K562 (cell line): ENCODE results near the gene KCNH2. TPM values are rescaled to one million over a fixed set of nuclear protein-coding genes. Genes with fewer than 3 reads are reported as not detected.

Experiments
- ATAC-seq: fragments of 200-7000 bp; cut with Tn5 transposase; 3 replicates; pipeline ENCODE4 v1.9.1; 2020; ENCODE audit warnings: moderate library complexity
- BruUV-seq: library from RNA; stranded (reverse); fragments of 400-500 nt; replicated peaks from 2 replicates; lab custom pipeline; 2021; lab: Mats Ljungman, UMichigan
- CTCF ChIA-PET: fragments of 300-600 bp; formaldehyde crosslinking; extraction: SDS; loops from one replicate; lab custom pipeline; 2021; ENCODE audit warnings: low intra/inter-chr PET ratio; lab: Yijun Ruan, JAX
- POLR2A ChIA-PET: fragments of 300-600, 350-650 bp; sonication (Branson Sonifier 250); formaldehyde crosslinking; extraction: SDS; loops from one replicate; lab custom pipeline; 2021; ENCODE audit warnings: antibody characterized with exemption, inconsistent platforms; lab: Yijun Ruan, JAX
- DNase-seq, 4 experiments: peaks; one replicate each; pipeline versions ENCODE4 v3.0.0 to v3.0.0-alpha.2; 2011 to 2018; ENCODE audit warnings: low spot score in 3 of 4, mixed read lengths in 3 of 4; ENCODE audit errors: extremely low read depth in 1 of 4
- FAIRE-seq: peaks from 2 replicates; lab custom pipeline; 2011; peaks lifted over from hg19 to GRCh38; lab: Jason Lieb, UNC
- H2AFZ ChIP-seq: 2 replicates; pipeline ENCODE4 v1.6.0; 2011; ENCODE audit warnings: low read depth, low read length, control low read depth, inconsistent platforms
- H3K27ac ChIP-seq: fragments of 200-600 bp; 3 replicates; pipeline ENCODE4 v1.8.0; 2011; ENCODE audit warnings: low read depth, mild to moderate bottlenecking, control low read depth, inconsistent platforms, low read length, moderate library complexity, mixed read lengths; ENCODE audit errors: extremely low read depth
- H3K27me3 ChIP-seq, 2 experiments: fragments of 300-600 bp in 1 of 2; 2 replicates in 1 of 2; 3 replicates in 1 of 2; pipeline versions ENCODE4 v1.6.0 to v1.8.0; 2011; ENCODE audit warnings: inconsistent platforms in 2 of 2, low read length in 2 of 2, mild to moderate bottlenecking in 1 of 2, mixed read lengths in 1 of 2, moderate library complexity in 1 of 2; ENCODE audit not compliant: control insufficient read depth in 2 of 2, insufficient read depth in 2 of 2
- H3K36me3 ChIP-seq: fragments of 300-600 bp; 3 replicates; pipeline ENCODE4 v1.8.0; 2011; ENCODE audit warnings: mild to moderate bottlenecking, low read length, inconsistent platforms; ENCODE audit not compliant: control insufficient read depth, insufficient read depth
- H3K4me1 ChIP-seq, 2 experiments: fragments of 200-600 bp in 1 of 2; replicated peaks in 1 of 2; 2 replicates in 1 of 2; 3 replicates in 1 of 2; pipeline versions ENCODE4 v1.5.1 to v1.8.0; 2011; ENCODE audit warnings: inconsistent platforms in 2 of 2, low read length in 2 of 2, mild to moderate bottlenecking in 1 of 2, mixed read lengths in 1 of 2, moderate library complexity in 1 of 2; ENCODE audit not compliant: control insufficient read depth in 2 of 2, insufficient read depth in 2 of 2
- H3K4me2 ChIP-seq: 2 replicates; pipeline ENCODE4 v1.6.1; 2011; ENCODE audit warnings: low read length, control low read depth, inconsistent platforms, mixed read lengths; ENCODE audit not compliant: insufficient read depth
- H3K4me3 ChIP-seq: fragments of 200-600 bp; sonication (generic), shearing (Covaris generic); 2 replicates; pipeline ENCODE4 v1.5.1; 2016; ENCODE audit warnings: control low read depth, inconsistent platforms
- H3K79me2 ChIP-seq: fragments of 200-600 bp; 3 replicates; pipeline ENCODE4 v1.8.0; 2011; ENCODE audit warnings: low read length, inconsistent platforms; ENCODE audit not compliant: control insufficient read depth, insufficient read depth
- H3K9ac ChIP-seq, 2 experiments: 2 replicates each; pipeline versions ENCODE4 v1.6.0 to v1.6.1; 2011; ENCODE audit warnings: low read depth in 2 of 2, low read length in 2 of 2, control low read depth in 1 of 2, inconsistent platforms in 1 of 2, mild to moderate bottlenecking in 1 of 2, mixed read lengths in 1 of 2; ENCODE audit not compliant: insufficient read depth in 1 of 2
- H3K9me1 ChIP-seq: one replicate; pipeline ENCODE4 v1.6.0; 2011; ENCODE audit warnings: inconsistent platforms, mild to moderate bottlenecking, low read length, moderate library complexity; ENCODE audit not compliant: control insufficient read depth, insufficient read depth
- H3K9me3 ChIP-seq: replicated peaks from 2 replicates; pipeline ENCODE4 v1.5.1; 2011; ENCODE audit warnings: low read depth, low read length, inconsistent platforms; ENCODE audit not compliant: control insufficient read depth, insufficient read depth
- H4K20me1 ChIP-seq: replicated peaks from 2 replicates; pipeline ENCODE4 v1.6.1; 2011; ENCODE audit warnings: low read length, inconsistent platforms, mixed read lengths; ENCODE audit not compliant: control insufficient read depth, insufficient read depth
- ELF1 ChIP-seq: fragments of 200-800 bp; sonication (Bioruptor generic); IDR thresholded peaks from 2 replicates; pipeline ENCODE4 v1.6.1; 2016; ENCODE audit warnings: missing genetic modification characterization, missing compliant biosample characterization
- ELF2 ChIP-seq: fragments of 250-450 bp; sonication (Bioruptor Pico); IDR thresholded peaks from 2 replicates; pipeline ENCODE4 v1.5.0; 2021; ENCODE audit warnings: mild to moderate bottlenecking
- ETV1 ChIP-seq: fragments of 450-650 bp; conservative IDR thresholded peaks from 2 replicates; pipeline ENCODE4 v1.6.1; 2016; ENCODE audit warnings: missing genetic modification characterization, control low read depth, low read depth, missing compliant biosample characterization
- ETV6 ChIP-seq, 3 experiments: fragments of 150-350 bp in 1 of 3; sonication (generic) in 1 of 3; formaldehyde crosslinking in 1 of 3; IDR thresholded peaks; 2 replicates each; pipeline versions ENCODE4 v1.6.1 to v1.8.0; 2014 to 2022; ENCODE audit warnings: borderline replicate concordance in 2 of 3, low read depth in 2 of 3, antibody characterized with exemption in 1 of 3, low read length in 1 of 3, mild to moderate bottlenecking in 1 of 3, missing genetic modification reagents in 1 of 3
- NCOR1 ChIP-seq: fragments of 450-650 bp; IDR thresholded peaks from 2 replicates; pipeline ENCODE4 v1.6.1; 2016; ENCODE audit warnings: mild to moderate bottlenecking, moderate library complexity
- NR4A1 ChIP-seq, 2 experiments: fragments of 250-450 bp in 1 of 2; fragments of 450-650 bp in 1 of 2; sonication (Bioruptor Pico) in 1 of 2; IDR thresholded peaks; 2 replicates each; pipeline versions ENCODE4 v1.4.0 to v1.6.1; 2016 to 2020; ENCODE audit warnings: mild to moderate bottlenecking in 2 of 2, missing compliant biosample characterization in 1 of 2, missing genetic modification characterization in 1 of 2, moderate library complexity in 1 of 2
- RCOR1 ChIP-seq, 2 experiments: IDR thresholded peaks; 2 replicates each; pipeline ENCODE4 v1.6.1; 2012; ENCODE audit warnings: low read depth in 2 of 2, low read length in 2 of 2, borderline replicate concordance in 1 of 2, improper control_type of control experiment in 1 of 2
- RFX7 ChIP-seq: fragments of 250-450 bp; sonication (Bioruptor Pico); IDR thresholded peaks from 2 replicates; pipeline ENCODE4 v1.5.1; 2021; ENCODE audit warnings: mild to moderate bottlenecking
- SMARCA4 ChIP-seq: fragments of 450-650 bp; IDR thresholded peaks from 2 replicates; pipeline ENCODE4 v1.6.1; 2016
- STAT5A ChIP-seq: IDR thresholded peaks from 2 replicates; pipeline ENCODE4 v1.6.1; 2012; ENCODE audit warnings: low read length, inconsistent platforms, borderline replicate concordance
- TEAD4 ChIP-seq, 2 experiments: sonication (generic) in 1 of 2; formaldehyde crosslinking in 1 of 2; IDR thresholded peaks; 2 replicates each; pipeline versions ENCODE4 v1.6.1 to v1.8.0; 2012 to 2022; ENCODE audit warnings: borderline replicate concordance in 1 of 2, inconsistent platforms in 1 of 2, low read length in 1 of 2, mild to moderate bottlenecking in 1 of 2, missing genetic modification reagents in 1 of 2
- ZNF75A ChIP-seq: fragments of 450-650 bp; formaldehyde crosslinking; IDR thresholded peaks from 2 replicates; pipeline ENCODE4 v1.4.0; 2020; ENCODE audit warnings: mild to moderate bottlenecking
- WGBS: fragments of 100-300 bp; shearing (Covaris generic); methylation state at CpG from one replicate; pipeline ENCODE4 v1.1.6; 2016; ENCODE audit warnings: low coverage, mixed read lengths; ENCODE audit not compliant: insufficient coverage; ENCODE audit errors: missing lambda C conversion rate; 5-methylcytosine and 5-hydroxymethylcytosine counted together
- in situ Hi-C: fragments of 300-500 bp; cut with MboI; formaldehyde crosslinking; loops from 4 replicates; pipeline ENCODE4 v1.15.0; 2018; ENCODE audit warnings: inconsistent platforms, mixed read lengths
- intact Hi-C: fragments of 100-400 bp; cut with micrococcal nuclease; formaldehyde crosslinking; loops from 2 replicates; pipeline ENCODE4 v1.14.2; 2022
- polyA plus RNA-seq, 8 experiments: library from polyadenylated mRNA; depleted of rRNA in 4 of 8; stranded (reverse) in 5 of 8; unstranded in 3 of 8; fragments of >200 nt; fragmentation: Nextera tagmentation in 2 of 8; fragmentation: Illumina TruSeq in 1 of 8; extraction: Ambion mirVana in 2 of 8; extraction: Trizol in 1 of 8; gene quantifications; 2 replicates each; pipeline versions ENCODE4 v1.2.1 to v1.2.3, GENCODE V29; 2011 to 2014; ENCODE audit warnings: inconsistent platforms in 1 of 8, missing spikeins in 1 of 8
- total RNA-seq, 7 experiments: library from RNA; depleted of rRNA in 6 of 7; stranded (reverse); fragments of >200 nt in 6 of 7; fragmentation: Illumina TruSeq in 2 of 7; extraction: Trizol in 2 of 7; gene quantifications; 2 replicates each; pipeline versions ENCODE4 v1.2.1 to v1.2.3, GENCODE V29; 2011 to 2021; ENCODE audit warnings: low replicate concordance in 1 of 7
- TF ChIP-seq, protein P1 (sequence below): fragments of 200-800 bp; sonication (Bioruptor generic); IDR thresholded peaks from 2 replicates; pipeline ENCODE4 v1.6.1; 2017; ENCODE audit warnings: missing genetic modification characterization, missing compliant biosample characterization
- TF ChIP-seq, protein P2 (sequence below), 2 experiments: IDR thresholded peaks; 2 replicates each; pipeline ENCODE4 v1.6.1; 2012; ENCODE audit warnings: improper control_type of control experiment in 2 of 2, low read depth in 2 of 2, low read length in 2 of 2, borderline replicate concordance in 1 of 2
- TF ChIP-seq, protein P3 (sequence below): IDR thresholded peaks from 2 replicates; pipeline ENCODE4 v1.6.1; 2012; ENCODE audit warnings: low read depth, low read length, improper control_type of control experiment, borderline replicate concordance

The KCNH2 gene
- total and polyA plus RNA-seq, 9 of the 15 experiments (the other 6 are each of a cell fraction or from before 2014, with no cell fraction given) = 18.1 to 368 (median 218) TPM

DNA sequence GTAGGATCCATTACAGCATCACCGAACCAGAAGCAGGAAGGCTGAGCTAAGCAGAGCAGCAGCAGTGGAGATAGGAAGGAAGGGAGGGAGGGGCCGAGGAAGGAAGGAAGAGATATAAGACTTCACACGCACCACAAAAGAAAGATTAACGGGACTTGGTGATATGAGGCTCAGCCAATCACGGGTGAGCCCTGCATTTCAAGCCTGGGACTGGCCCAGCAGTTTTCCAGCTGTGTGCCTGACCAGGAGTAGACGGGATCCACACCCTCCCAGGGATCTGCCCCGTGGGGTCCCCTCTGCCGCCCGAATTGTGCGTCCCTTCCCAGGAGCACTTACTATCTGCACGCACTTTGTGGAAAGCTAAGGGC, 30.0 kb upstream of the KCNH2 start:
- ChIA-PET POLR2A (interaction anchor here (0.6 to 8.4 kb wide), 10 partner anchors 11 to 299 kb away, joined by 3 to 146 read pairs (median 5); partner anchors contain the start of genes ABCB8 and ATG9B), CTCF (interaction anchor here (0.7 to 3.5 kb wide), 7 partner anchors 11 to 109 kb away, joined by 3 to 15 read pairs (median 5); no protein-coding TSS in a partner anchor)
- Histone ChIP-seq H3K4me1 (peaks cover 49 to 67% of the 10 kb centered on the region in 2 experiments), H3K9ac (peak overlapping the region; percentile 77 to 94), H3K79me2 (peaks cover 44% of the 10 kb centered on the region), H3K27ac (peak overlapping the region; percentile 85), H3K9me1 (no peaks in the 10 kb centered on the region), H3K4me2 (peak overlapping the region; percentile 100), H4K20me1 (no peaks in the 10 kb centered on the region), H3K27me3 (no peaks in the 10 kb centered on the region; a peak in 1 of 5 replicates), H3K4me3 (peak overlapping the region; percentile 57), H3K9me3 (no peaks in the 10 kb centered on the region), H2AFZ (peak overlapping the region; percentile 92), H3K36me3 (peaks cover 14% of the 10 kb centered on the region; the same call in 1 of the 3 replicates)
- DNase-seq (peak; percentile 89 to 97 (median 92)), ATAC-seq (peak; percentile 66), FAIRE-seq (peak; percentile 99)
- no TSS peak for BruUV-seq
- WGBS = under 1% methylated on average over 11 of the region's 11 CpGs
- in situ Hi-C loops = no loop called here
- intact Hi-C loops = loop anchor here (1.0 to 5.0 kb wide), 8 partner anchors 14 to 224 kb away; partner anchors contain the start of genes ABCB8, CHPF2 and SLC4A2
- TF ChIP-seq STAT5A = peak; percentile 61
- TF ChIP-seq RFX7 (CRISPR knock-in tag) = no peak
- TF ChIP-seq TEAD4 (IDR thresholded peaks at IDR 0.05; ENCODE audit: low read length) = peak; percentile 79
- TF ChIP-seq TEAD4 (CRISPR knock-in tag; IDR thresholded peaks at IDR 0.05; ENCODE audit: borderline replicate concordance) = no peak
- TF ChIP-seq, protein P1, sequence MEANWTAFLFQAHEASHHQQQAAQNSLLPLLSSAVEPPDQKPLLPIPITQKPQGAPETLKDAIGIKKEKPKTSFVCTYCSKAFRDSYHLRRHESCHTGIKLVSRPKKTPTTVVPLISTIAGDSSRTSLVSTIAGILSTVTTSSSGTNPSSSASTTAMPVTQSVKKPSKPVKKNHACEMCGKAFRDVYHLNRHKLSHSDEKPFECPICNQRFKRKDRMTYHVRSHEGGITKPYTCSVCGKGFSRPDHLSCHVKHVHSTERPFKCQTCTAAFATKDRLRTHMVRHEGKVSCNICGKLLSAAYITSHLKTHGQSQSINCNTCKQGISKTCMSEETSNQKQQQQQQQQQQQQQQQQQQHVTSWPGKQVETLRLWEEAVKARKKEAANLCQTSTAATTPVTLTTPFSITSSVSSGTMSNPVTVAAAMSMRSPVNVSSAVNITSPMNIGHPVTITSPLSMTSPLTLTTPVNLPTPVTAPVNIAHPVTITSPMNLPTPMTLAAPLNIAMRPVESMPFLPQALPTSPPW = peak; percentile 69
- TF ChIP-seq ELF2 (CRISPR knock-in tag) = no peak
- TF ChIP-seq NCOR1 = peak; percentile 79
- peak; percentile 91 for TF ChIP-seq ETV1
- no peak for TF ChIP-seq NR4A1 (CRISPR knock-in tag; IDR thresholded peaks at IDR 0.05)
- no peak for TF ChIP-seq NR4A1 (tag; IDR thresholded peaks at IDR 0.05)
- TF ChIP-seq SMARCA4 = peak; percentile 86
- peak; percentile 33 to 87; a peak in 2 of 4 replicates for TF ChIP-seq ETV6 (IDR thresholded peaks at IDR 0.05; ENCODE audit: borderline replicate concordance in 1 of 2, low read depth in 2 of 2, low read length in 1 of 2)
- no peak for TF ChIP-seq ETV6 (CRISPR knock-in tag; IDR thresholded peaks at IDR 0.05; ENCODE audit: borderline replicate concordance)
- TF ChIP-seq ELF1 (tag) = peak; percentile 75; the same call in 1 of the 2 replicates
- peak; percentile 60 to 93; a peak in 3 of 4 replicates for TF ChIP-seq RCOR1 (IDR thresholded peaks at IDR 0.05; ENCODE audit: borderline replicate concordance in 1 of 2, low read depth in 2 of 2, low read length in 2 of 2)
- TF ChIP-seq, protein P2, sequence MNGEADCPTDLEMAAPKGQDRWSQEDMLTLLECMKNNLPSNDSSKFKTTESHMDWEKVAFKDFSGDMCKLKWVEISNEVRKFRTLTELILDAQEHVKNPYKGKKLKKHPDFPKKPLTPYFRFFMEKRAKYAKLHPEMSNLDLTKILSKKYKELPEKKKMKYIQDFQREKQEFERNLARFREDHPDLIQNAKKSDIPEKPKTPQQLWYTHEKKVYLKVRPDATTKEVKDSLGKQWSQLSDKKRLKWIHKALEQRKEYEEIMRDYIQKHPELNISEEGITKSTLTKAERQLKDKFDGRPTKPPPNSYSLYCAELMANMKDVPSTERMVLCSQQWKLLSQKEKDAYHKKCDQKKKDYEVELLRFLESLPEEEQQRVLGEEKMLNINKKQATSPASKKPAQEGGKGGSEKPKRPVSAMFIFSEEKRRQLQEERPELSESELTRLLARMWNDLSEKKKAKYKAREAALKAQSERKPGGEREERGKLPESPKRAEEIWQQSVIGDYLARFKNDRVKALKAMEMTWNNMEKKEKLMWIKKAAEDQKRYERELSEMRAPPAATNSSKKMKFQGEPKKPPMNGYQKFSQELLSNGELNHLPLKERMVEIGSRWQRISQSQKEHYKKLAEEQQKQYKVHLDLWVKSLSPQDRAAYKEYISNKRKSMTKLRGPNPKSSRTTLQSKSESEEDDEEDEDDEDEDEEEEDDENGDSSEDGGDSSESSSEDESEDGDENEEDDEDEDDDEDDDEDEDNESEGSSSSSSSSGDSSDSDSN (IDR thresholded peaks at IDR 0.05; ENCODE audit: borderline replicate concordance in 1 of 2, low read depth in 2 of 2, low read length in 2 of 2) = no peak; a peak in 1 of 4 replicates
- peak; percentile 31; the same call in 1 of the 2 replicates for TF ChIP-seq ZNF75A
- TF ChIP-seq, protein P3, sequence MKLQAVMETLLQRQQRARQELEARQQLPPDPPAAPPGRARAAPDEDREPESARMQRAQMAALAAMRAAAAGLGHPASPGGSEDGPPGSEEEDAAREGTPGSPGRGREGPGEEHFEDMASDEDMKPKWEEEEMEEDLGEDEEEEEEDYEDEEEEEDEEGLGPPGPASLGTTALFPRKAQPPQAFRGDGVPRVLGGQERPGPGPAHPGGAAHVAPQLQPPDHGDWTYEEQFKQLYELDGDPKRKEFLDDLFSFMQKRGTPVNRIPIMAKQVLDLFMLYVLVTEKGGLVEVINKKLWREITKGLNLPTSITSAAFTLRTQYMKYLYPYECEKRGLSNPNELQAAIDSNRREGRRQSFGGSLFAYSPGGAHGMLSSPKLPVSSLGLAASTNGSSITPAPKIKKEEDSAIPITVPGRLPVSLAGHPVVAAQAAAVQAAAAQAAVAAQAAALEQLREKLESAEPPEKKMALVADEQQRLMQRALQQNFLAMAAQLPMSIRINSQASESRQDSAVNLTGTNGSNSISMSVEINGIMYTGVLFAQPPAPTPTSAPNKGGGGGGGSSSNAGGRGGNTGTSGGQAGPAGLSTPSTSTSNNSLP = peak; percentile 79
